ENCODE results near the gene NFE2L3. TPM values are rescaled to one million over a fixed set of nuclear protein-coding genes. Genes with fewer than 3 reads are reported as not detected.

NFE2L3 gene
- total and polyA plus RNA-seq, 2 of the 4 experiments (the other 2 are of a cell fraction) = 28.0 to 43.2 TPM

GRCh38 chr7:26153241-26153822, 1.3 kb downstream of the NFE2L3 start:
- H3K4me3 ChIP-seq (ENCODE audit: insufficient read depth, low read depth, low read length) = peak overlapping the region; percentile 94
- no TSS peak for BruUV-seq (replicated peaks)
- TF ChIP-seq BHLHE40 (IDR thresholded peaks at IDR 0.05; ENCODE audit: low read depth, low read length) (no peak), MAZ (IDR thresholded peaks at IDR 0.05; ENCODE audit: borderline replicate concordance, low read depth, low read length) (no peak), CTCF (conservative IDR thresholded peaks at IDR 0.05; ENCODE audit: low read depth, low read length) (no peak), CEBPB (IDR thresholded peaks at IDR 0.05; ENCODE audit: low read depth, low read length) (no peak), MXI1 (IDR thresholded peaks at IDR 0.05; ENCODE audit: borderline replicate concordance, low read depth, low read length) (no peak), NFE2L2 (IDR thresholded peaks at IDR 0.05; ENCODE audit: low read depth, low read length) (no peak), SMC3 (IDR thresholded peaks at IDR 0.05; ENCODE audit: low read depth, low read length) (no peak), USF2 (IDR thresholded peaks at IDR 0.05; ENCODE audit: low read depth, low read length) (no peak), POLR2A (IDR thresholded peaks at IDR 0.05; ENCODE audit: low read depth, low read length) (no peak), RAD21 (IDR thresholded peaks at IDR 0.05; ENCODE audit: low read length) (no peak), ELK1 (IDR thresholded peaks at IDR 0.05; ENCODE audit: borderline replicate concordance, low read depth, low read length) (no peak), RCOR1 (IDR thresholded peaks at IDR 0.05; ENCODE audit: insufficient replicate concordance, low read length) (no peak), CHD1 (IDR thresholded peaks at IDR 0.05; ENCODE audit: low read depth, low read length) (no peak), MAFK (IDR thresholded peaks at IDR 0.05; ENCODE audit: low read depth, low read length) (no peak), FOS (IDR thresholded peaks at IDR 0.05; ENCODE audit: low read depth, low read length) (no peak), RFX5 (IDR thresholded peaks at IDR 0.05; ENCODE audit: low read depth, low read length) (no peak)
- peak overlapping the region; percentile 55 for H4K5ac ChIP-seq (ENCODE audit: low read depth, low read length)
- H4K91ac ChIP-seq (ENCODE audit: insufficient read depth, low read depth, low read length) = 0 out of 2 replicates have a peak overlapping the region, but pooled peaks have one; percentile 1
- H2AFZ ChIP-seq (replicated peaks; ENCODE audit: low read length, poor library complexity) = peak overlapping the region; percentile 86
- H3K18ac ChIP-seq (ENCODE audit: low read depth, low read length) = peak overlapping the region; percentile 7
- peak overlapping the region; percentile 83 for H2AK9ac ChIP-seq (replicated peaks; ENCODE audit: low read depth, low read length, poor library complexity)
- ChIA-PET POLR2A (ENCODE audit: unreplicated experiment) (no interaction called here), CTCF (no interaction called here)
- H3K27ac ChIP-seq (ENCODE audit: insufficient read depth, low read length) = no peak overlapping the region
- H2BK20ac ChIP-seq (ENCODE audit: low read depth, low read length) = peak overlapping the region; percentile 75
- H3K9me1 ChIP-seq (ENCODE audit: insufficient read depth, low read length) = peaks cover 41% of the 10 kb centered on the region
- intact Hi-C loops (cut with micrococcal nuclease) = no loop called here
- peak overlapping the region; percentile 99 for H3K23ac ChIP-seq (ENCODE audit: low read depth, low read length)
- DNase-seq = no peak
- H3K9me3 ChIP-seq (ENCODE audit: control insufficient read depth, insufficient read depth, low read length) = no peaks in the 10 kb centered on the region
- 26% methylated on average over 11 of the region's 18 CpGs; no CpG with 5 or more reads in 1 of the 2 experiments for WGBS, 2 experiments (ENCODE audit: extremely low coverage in 2 of 2, insufficient read length in 1 of 2)
- peak overlapping the region; percentile 88 for H3K4me2 ChIP-seq (ENCODE audit: low read depth, low read length)
- no peaks in the 10 kb centered on the region for H3K27me3 ChIP-seq (ENCODE audit: control insufficient read depth, insufficient read depth, low read length)
- in situ Hi-C loops (cut with MboI; ENCODE audit: low sequenced_read_pairs) = no loop called here
- dilution Hi-C loops (cut with HindIII; ENCODE audit: low sequenced_read_pairs, unreplicated experiment) = no loop called here
- H3K79me1 ChIP-seq (ENCODE audit: low read depth in 1 of 2, low read length in 2 of 2) = peaks cover 5 to 53% of the 10 kb centered on the region in 2 experiments; a peak in 3 of 4 replicates
- ATAC-seq (ENCODE audit: low read depth) = no peak
- H2BK15ac ChIP-seq (ENCODE audit: low read depth, low read length) = no peak overlapping the region; the same call in 2 of the 3 replicates
- H2BK5ac ChIP-seq (ENCODE audit: low read depth, low read length, poor library complexity, severe bottlenecking) = peak overlapping the region; percentile 39
- peak overlapping the region; percentile 97 for H2BK120ac ChIP-seq (ENCODE audit: low read depth, low read length)
- peaks cover 25% of the 10 kb centered on the region for H3K4me1 ChIP-seq (ENCODE audit: control insufficient read depth, insufficient read depth, low read length)
- peak overlapping the region; percentile 62 for H3K4ac ChIP-seq (ENCODE audit: low read depth, low read length)
- H4K20me1 ChIP-seq (ENCODE audit: insufficient read depth, low read length) = no peaks in the 10 kb centered on the region
- H2AK5ac ChIP-seq (ENCODE audit: low read depth, low read length) = peak overlapping the region; percentile 77
- H3K9ac ChIP-seq (ENCODE audit: low read depth, low read length) = no peak overlapping the region; the same call in none of the 2 replicates
- H4K8ac ChIP-seq (ENCODE audit: low read depth in 2 of 2, low read length in 2 of 2) = peak overlapping the region in 1 of 2 experiments; percentile 81; a peak in 2 of 4 replicates
- no peaks in the 10 kb centered on the region for H3K36me3 ChIP-seq (ENCODE audit: control insufficient read depth, insufficient read depth, low read length)
- H3K14ac ChIP-seq (replicated peaks; ENCODE audit: low read depth, low read length) = peak overlapping the region; percentile 80
- no peak overlapping the region for H3K56ac ChIP-seq (ENCODE audit: extremely low read depth, insufficient read depth, low read length)
